Measurements from ENCODE around the gene HOXD11.

The HOXD11 gene

GRCh38 chr2:176106581-176107539, at the start of gene HOXD11:
Gene HOXD11, plus strand, starts transcription at chr2:176107280. Its CDS starts 76 bp downstream, at chr2:176107356.
- DNase-seq (ENCODE audit: low spot score), result peak; percentile 61
- no peak for FAIRE-seq

- FAIRE-seq, result no peak
- DNase-seq (ENCODE audit: low spot score), result no peak
Observed at GRCh38 chr2:176063958-176064357, 43.1 kb upstream of the HOXD11 start.

- DNase-seq (ENCODE audit: low spot score) (no peak), FAIRE-seq (no peak)
Observed at GRCh38 chr2:176066645-176067588, 40.2 kb upstream of the HOXD11 start.

DNA sequence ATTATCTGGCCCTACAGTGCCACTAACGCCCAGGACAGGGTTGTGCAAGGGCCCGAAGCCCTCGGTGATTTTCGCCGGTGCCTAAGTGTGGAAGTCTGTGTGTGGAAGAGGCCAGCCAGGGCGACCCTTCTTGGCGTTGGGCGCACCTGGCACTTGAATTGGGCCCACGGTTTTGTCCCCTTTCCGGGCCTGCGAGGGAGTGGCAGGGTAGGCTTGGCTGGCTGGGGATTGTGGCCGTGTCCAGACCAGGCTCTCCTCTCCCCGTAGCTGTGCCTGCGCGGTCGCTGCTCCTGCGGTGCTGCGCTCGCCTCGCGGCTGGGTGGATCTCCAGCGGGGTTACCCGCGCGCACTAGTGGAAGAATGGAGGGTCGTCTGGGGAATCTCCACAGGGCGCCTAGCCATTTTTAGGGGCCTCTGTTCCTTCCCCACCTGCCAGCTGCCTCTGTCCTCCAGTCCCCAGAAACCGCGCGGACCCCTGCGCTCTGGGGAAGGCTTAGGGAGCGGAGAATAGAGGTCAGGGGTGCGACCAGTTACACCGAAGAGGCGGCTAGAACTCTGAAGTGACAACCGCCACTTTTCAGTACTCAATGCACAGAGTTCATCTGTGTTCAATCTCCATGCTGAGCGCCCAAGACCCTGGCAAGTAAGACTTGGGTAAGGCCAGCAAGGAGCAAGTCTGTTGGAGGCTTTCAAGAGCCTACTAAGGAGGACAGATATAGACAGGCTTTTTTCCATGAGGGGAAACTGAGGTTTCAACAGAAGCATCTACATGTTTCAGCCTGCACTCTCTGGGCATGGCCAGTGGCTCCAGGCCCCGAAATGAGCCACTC, 39.3 kb upstream of the HOXD11 start:
- no peak for DNase-seq (ENCODE audit: low spot score)
- no peak for FAIRE-seq

DNA sequence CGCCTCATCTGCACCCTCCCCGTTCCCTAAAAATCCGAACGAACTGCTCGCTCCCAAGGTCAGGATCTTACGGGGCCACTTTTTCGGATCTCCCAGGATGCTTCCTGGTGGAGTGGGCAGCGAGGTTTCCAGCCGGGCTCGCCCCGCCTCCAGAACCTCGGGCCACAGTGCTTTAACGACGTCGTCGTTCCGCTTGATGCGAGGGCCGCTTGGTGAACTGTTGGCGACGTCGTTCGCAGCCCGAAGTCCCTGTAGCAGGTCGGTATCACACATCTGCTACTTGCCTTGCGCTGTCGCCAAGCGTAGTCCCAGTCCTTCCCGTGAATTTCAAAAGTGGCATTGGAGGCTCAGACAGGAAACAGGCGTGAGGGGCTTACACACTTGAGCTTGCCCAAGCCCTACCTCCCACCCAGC, 38.7 kb upstream of the HOXD11 start:
- no peak for FAIRE-seq
- no peak for DNase-seq (ENCODE audit: low spot score)

DNA sequence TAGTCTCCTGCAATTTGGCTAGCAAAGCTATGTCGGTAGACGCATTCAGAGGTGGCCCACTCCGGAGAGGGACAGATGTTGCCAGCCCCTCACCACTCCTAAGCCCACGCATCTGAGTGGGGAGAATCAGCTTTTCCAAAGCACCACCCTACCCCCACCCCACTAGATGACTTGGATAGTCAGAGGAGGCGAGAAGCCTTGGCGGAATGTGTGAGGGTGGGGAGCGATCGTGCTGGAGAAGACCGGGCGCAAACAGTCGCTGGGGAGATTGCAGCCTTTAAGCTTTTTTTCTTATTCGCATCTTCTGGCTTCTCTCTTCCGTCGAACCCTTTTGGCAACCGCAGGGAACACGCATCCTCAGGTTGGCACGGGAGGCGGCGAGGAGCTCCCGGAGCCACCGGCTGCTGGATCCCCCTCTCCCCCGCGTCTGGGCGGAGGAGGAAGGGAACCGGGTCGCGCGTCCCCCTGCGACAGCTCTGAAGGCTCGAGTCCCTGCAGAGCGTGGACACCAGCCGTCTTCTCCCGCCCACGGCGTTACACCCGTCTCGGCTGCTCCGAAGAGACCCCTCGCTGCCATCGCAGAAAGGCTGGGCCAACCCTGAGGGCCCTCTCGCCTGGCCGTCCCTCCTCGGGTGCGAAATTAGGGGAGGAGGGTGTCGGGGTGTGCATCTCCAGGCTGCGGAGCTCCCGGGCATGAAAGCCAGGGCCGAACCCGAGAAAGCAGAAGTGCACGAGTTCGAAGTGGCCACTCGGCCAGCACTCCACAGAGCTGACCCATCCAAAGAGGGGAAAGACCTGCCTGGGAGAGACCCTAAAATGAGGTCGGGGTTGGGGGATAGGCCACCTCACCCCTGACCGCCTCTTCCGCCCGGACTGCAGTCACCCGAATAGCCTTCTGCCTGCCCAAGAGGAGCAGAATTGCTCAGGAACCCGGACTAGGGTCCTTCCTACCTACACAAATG, 35.5 kb upstream of the HOXD11 start:
- DNase-seq (ENCODE audit: low spot score) (no peak), FAIRE-seq (no peak)

- FAIRE-seq, result no peak
Observed at GRCh38 chr2:176072292-176072669, 34.8 kb upstream of the HOXD11 start.

DNA sequence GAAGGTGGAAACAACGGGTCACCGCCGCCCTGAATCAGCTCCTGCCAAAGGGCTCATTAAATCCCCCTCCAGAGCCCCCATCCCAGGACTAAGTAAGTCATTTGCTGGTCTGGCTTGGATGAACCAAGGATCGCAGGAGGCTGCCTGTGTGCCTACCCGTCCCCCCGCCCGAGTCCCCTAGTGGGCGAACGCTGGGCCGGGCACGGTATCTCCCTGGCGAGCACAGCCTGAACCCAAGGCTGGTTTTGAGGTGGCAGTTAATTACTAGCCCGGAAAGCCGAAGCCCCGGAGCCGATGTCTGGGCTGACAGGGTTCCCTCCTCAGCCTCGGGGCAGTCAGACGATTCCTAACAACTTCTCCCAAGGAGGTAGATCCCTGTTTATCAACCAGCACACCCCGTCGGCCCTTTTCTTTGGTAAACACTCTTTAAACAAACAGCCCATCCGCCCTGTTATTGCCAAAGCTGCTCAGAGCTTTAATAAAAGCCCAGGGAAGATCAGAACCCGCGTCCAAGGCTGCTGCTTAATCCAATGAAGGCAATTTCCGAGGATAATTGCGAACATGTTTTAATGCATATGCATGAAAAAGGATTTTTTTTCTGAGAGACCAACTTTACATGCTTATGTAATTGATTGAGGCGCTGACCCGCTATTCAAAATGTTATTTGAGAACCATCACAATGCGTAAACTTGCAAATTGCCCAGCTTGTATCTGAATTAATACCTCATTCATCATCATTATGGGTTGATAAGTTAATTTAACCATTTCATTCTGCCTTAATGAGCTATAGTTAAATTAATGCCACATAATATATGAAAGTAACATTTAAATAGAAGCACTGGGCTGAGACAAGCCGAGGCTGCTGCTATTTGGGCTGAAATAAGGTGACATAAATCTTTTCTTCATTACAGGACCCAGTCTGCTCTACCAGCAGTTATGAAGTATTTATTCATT, 33.9 kb upstream of the HOXD11 start:
- FAIRE-seq, result no peak

More at GRCh38 chr2:176072292-176072669, 34.8 kb upstream of the HOXD11 start:
- no peak for DNase-seq (ENCODE audit: low spot score)

GRCh38 chr2:176074919-176075425, 32.1 kb upstream of the HOXD11 start:
- FAIRE-seq (no peak), DNase-seq (ENCODE audit: low spot score) (no peak)

More for the DNA sequence above, 33.9 kb upstream of the HOXD11 start:
- DNase-seq (ENCODE audit: low spot score), result no peak

DNA sequence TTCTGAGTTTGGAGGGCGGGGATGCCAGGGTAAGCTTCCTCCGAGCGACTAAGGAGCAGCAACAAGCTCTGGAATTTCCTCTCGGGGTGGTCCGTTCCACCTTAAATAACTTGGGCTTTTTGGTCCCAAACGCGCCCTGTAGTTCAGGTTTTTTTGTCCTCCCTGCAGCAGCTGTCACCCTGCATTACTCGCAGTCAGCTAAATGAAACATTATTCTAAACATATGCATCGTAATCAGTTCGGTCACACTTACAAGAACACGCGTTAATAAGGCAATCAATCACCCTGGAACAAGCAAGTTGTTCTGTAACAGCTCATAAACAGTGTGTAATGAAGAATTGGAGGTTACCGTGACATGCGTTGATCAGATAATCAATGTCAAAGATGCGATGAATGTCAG, 31.6 kb upstream of the HOXD11 start:
- FAIRE-seq (no peak), DNase-seq (ENCODE audit: low spot score) (no peak)

GRCh38 chr2:176076063-176076462, 31.0 kb upstream of the HOXD11 start:
- DNase-seq (ENCODE audit: low spot score), result no peak
- FAIRE-seq, result no peak

GRCh38 chr2:176076796-176077195, 30.3 kb upstream of the HOXD11 start:
- FAIRE-seq, result no peak
- no peak for DNase-seq (ENCODE audit: low spot score)

- FAIRE-seq, result no peak
- DNase-seq (ENCODE audit: low spot score), result no peak
Observed at GRCh38 chr2:176078541-176079284, 28.4 kb upstream of the HOXD11 start.

DNA sequence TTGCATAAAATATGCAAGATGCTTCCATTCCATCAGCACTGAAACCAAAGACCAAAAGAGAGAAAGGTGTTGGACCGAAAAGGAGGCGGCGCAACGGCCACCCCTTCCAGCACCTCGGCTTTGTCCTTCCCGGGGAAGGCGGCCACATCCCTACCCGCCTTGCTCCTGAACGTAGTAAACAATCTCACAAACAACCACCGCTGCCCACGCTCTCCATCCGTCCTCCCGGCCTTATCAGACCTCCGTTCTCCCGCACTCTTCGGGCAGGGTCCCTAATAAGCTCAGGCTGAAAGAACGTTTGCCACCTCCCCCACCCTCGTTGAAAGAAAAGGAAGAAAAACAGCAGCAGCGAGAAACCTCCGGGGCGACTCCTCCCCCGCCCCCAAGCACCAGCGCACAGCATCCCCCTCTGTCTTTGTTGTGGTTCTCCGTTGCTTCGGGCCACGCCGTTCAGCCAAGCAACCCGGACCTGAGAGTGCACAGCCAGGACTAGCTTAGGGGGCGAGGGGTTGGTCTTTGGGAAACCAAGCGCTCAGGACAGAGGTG, 27.7 kb upstream of the HOXD11 start:
- FAIRE-seq (no peak), DNase-seq (ENCODE audit: low spot score) (no peak)

GRCh38 chr2:176079831-176080539, 27.1 kb upstream of the HOXD11 start:
- DNase-seq (ENCODE audit: low spot score) (peak; percentile 44), FAIRE-seq (no peak)

DNA sequence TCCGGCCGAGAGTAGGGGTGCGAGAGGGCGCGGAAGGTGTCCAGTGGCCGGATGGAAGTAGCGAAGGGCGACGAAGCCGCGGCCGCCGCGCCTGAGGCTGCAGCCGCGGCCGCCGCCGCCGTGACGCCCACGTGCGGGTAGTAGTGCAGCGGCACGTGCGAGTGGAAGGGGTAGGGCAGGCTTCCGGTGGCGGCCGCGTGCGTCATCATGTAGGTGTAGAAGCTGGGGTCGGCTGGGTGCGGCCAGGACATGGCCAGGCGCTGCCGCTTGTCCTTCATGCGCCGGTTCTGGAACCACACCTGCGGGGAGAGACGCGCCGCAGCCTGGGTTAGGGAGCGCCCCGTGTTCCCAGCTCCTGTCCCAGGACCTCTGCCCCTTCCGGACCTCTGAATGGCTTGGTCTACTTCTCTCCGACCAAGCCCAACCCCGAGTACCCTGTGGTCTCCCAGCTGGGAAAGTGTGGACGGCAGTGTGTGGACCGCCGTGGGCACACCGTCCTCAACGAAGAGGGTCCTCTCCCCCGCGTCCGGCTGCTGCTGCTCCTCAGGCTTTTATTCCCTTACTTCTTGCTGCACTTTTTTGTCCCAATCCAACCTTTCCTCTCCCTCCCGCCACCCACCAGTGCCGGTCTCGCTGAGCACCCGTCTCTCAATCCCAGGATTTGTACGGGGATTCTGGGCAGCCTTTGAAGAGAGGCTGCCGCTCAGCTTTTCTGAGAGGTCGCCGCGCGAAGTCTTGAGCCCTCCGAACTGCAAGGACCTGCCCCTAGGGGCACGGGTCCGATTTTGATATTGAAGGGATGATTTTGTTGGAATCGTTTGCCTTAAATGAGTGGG, 26.3 kb upstream of the HOXD11 start:
- DNase-seq (ENCODE audit: low spot score) (no peak), FAIRE-seq (no peak)
